Keratinocyte (primary cell): ENCODE results near the gene BAG5. TPM values are rescaled to one million over a fixed set of nuclear protein-coding genes. Genes with fewer than 3 reads are reported as not detected.

ENCODE experiments used
- DNase-seq: peaks from one replicate; pipeline ENCODE4 v3.0.0-alpha.2; 2011; ENCODE audit warnings: low read depth, missing footprints, low spot score
- FAIRE-seq: peaks from 2 replicates; lab custom pipeline; 2011; peaks lifted over from hg19 to GRCh38; lab: Jason Lieb, UNC
- H2AFZ ChIP-seq: 2 replicates; pipeline ENCODE4 v1.6.0; 2012; ENCODE audit warnings: low read length, control low read depth, inconsistent platforms; ENCODE audit not compliant: control insufficient read depth
- H3K27ac ChIP-seq: 2 replicates; pipeline ENCODE4 v1.5.1; 2011; ENCODE audit warnings: low read length; ENCODE audit not compliant: control insufficient read depth, insufficient read depth
- H3K27me3 ChIP-seq: 3 replicates; pipeline ENCODE4 v1.6.0; 2011; ENCODE audit warnings: low read length; ENCODE audit not compliant: control insufficient read depth, insufficient read depth; ENCODE audit errors: extremely low read depth
- H3K36me3 ChIP-seq, 2 experiments: 2 replicates in 1 of 2; 3 replicates in 1 of 2; pipeline ENCODE4 v1.5.1; 2011; ENCODE audit warnings: low read length in 2 of 2, mild to moderate bottlenecking in 1 of 2; ENCODE audit not compliant: control insufficient read depth in 2 of 2, insufficient read depth in 2 of 2; ENCODE audit errors: extremely low read depth in 1 of 2
- H3K4me1 ChIP-seq: 3 replicates; pipeline ENCODE4 v1.5.1; 2011; ENCODE audit warnings: low read length; ENCODE audit not compliant: control insufficient read depth, insufficient read depth; ENCODE audit errors: extremely low read depth
- H3K4me2 ChIP-seq: 3 replicates; pipeline ENCODE4 v1.6.0; 2011; ENCODE audit warnings: low read depth, low read length; ENCODE audit not compliant: control insufficient read depth, insufficient read depth; ENCODE audit errors: extremely low read depth
- H3K4me3 ChIP-seq, 3 experiments: fragments of 200-600 bp in 1 of 3; sonication (generic) in 1 of 3; 2 replicates in 2 of 3; 3 replicates in 1 of 3; pipeline ENCODE4 v1.5.1; 2011 to 2016; ENCODE audit warnings: low read length in 3 of 3, mild to moderate bottlenecking in 3 of 3, control low read depth in 2 of 3, inconsistent platforms in 1 of 3, low read depth in 1 of 3, mixed read lengths in 1 of 3, mixed run types in 1 of 3, moderate library complexity in 1 of 3; ENCODE audit not compliant: control insufficient read depth in 2 of 3, insufficient read depth in 2 of 3; ENCODE audit errors: extremely low read depth in 1 of 3
- H3K79me2 ChIP-seq: 2 replicates; pipeline ENCODE4 v1.6.0; 2012; ENCODE audit warnings: low read length; ENCODE audit not compliant: control insufficient read depth, insufficient read depth
- H3K9ac ChIP-seq: 3 replicates; pipeline ENCODE4 v1.6.0; 2011; ENCODE audit warnings: low read length; ENCODE audit not compliant: control insufficient read depth, insufficient read depth; ENCODE audit errors: extremely low read depth
- H3K9me1 ChIP-seq: 3 replicates; pipeline ENCODE4 v1.6.0; 2011; ENCODE audit warnings: low read length; ENCODE audit not compliant: control insufficient read depth, insufficient read depth; ENCODE audit errors: extremely low read depth
- H3K9me3 ChIP-seq: 2 replicates; pipeline ENCODE4 v1.5.1; 2012; ENCODE audit warnings: low read depth, low read length; ENCODE audit not compliant: control insufficient read depth
- H4K20me1 ChIP-seq: 3 replicates; pipeline ENCODE4 v1.6.0; 2011; ENCODE audit warnings: low read length; ENCODE audit not compliant: control insufficient read depth, insufficient read depth; ENCODE audit errors: extremely low read depth
- CTCF ChIP-seq, 3 experiments: IDR thresholded peaks in 1 of 3; conservative IDR thresholded peaks in 1 of 3; optimal IDR thresholded peaks in 1 of 3; 2 replicates in 2 of 3; 3 replicates in 1 of 3; pipeline versions ENCODE3 to v1.5.1; 2011; ENCODE audit warnings: low read length in 3 of 3, mild to moderate bottlenecking in 3 of 3, moderate library complexity in 2 of 3, control low read depth in 1 of 3, inconsistent platforms in 1 of 3; ENCODE audit not compliant: insufficient read depth in 2 of 3; ENCODE audit errors: extremely low read depth in 1 of 3
- EZH2 ChIP-seq: IDR thresholded peaks from one replicate; pipeline ENCODE4 v1.6.1; 2012; ENCODE audit warnings: inconsistent platforms, mild to moderate bottlenecking, low read length, moderate library complexity
- dilution Hi-C: fragments of 300-500 bp; cut with MboI; formaldehyde crosslinking; loops from one replicate; pipeline ENCODE4 v1.7.0; 2020; ENCODE audit warnings: low sequenced_read_pairs; ENCODE audit not compliant: extremely low pct_ligation_motif_present
- polyA plus RNA-seq, 5 experiments: library from polyadenylated mRNA; depleted of rRNA in 3 of 5; stranded (reverse) in 3 of 5; stranded (forward) in 1 of 5; unstranded in 1 of 5; fragments of >200 nt; gene quantifications; 1 replicate in 1 of 5; 2 replicates in 3 of 5; 3 replicates in 1 of 5; pipeline versions ENCODE4 v1.2.1 to v1.2.3, GENCODE V29; 2011 to 2012; ENCODE audit warnings: missing spikeins in 2 of 5, low read depth in 1 of 5, low replicate concordance in 1 of 5

BAG5 gene
- polyA plus RNA-seq, 1 donor (not counting 4 experiments of a cell fraction or from before 2014, with no cell fraction given), result 14.4 TPM

- Histone ChIP-seq H4K20me1 (peaks cover 7% of the 10 kb centered on the region), H2AFZ (no peak overlapping the region), H3K4me3 (no peak overlapping the region), H3K9me3 (no peaks in the 10 kb centered on the region), H3K4me1 (peaks cover 14% of the 10 kb centered on the region), H3K9me1 (no peaks in the 10 kb centered on the region), H3K27ac (no peak overlapping the region), H3K27me3 (no peaks in the 10 kb centered on the region), H3K9ac (no peak overlapping the region), H3K4me2 (no peak overlapping the region), H3K79me2 (no peaks in the 10 kb centered on the region), H3K36me3 (no peaks in the 10 kb centered on the region)
- dilution Hi-C loops, result no loop called here
- no peak for TF ChIP-seq CTCF (optimal IDR thresholded peaks at IDR 0.05 in 1 of 3, IDR thresholded peaks at IDR 0.05 in 1 of 3, conservative IDR thresholded peaks at IDR 0.05 in 1 of 3; ENCODE audit: extremely low read depth in 1 of 3, insufficient read depth in 2 of 3, low read length in 3 of 3)
- FAIRE-seq, result no peak
- DNase-seq, result no peak
Measured at GRCh38 chr14:103545915-103546651, 16.4 kb downstream of the BAG5 start.

GRCh38 chr14:103545219-103545914 is 17.1 kb downstream of the BAG5 start:
- TF ChIP-seq EZH2 (no peak), CTCF (optimal IDR thresholded peaks at IDR 0.05 in 1 of 3, IDR thresholded peaks at IDR 0.05 in 1 of 3, conservative IDR thresholded peaks at IDR 0.05 in 1 of 3; ENCODE audit: extremely low read depth in 1 of 3, insufficient read depth in 2 of 3, low read length in 3 of 3) (no peak)
- H3K4me2 ChIP-seq, result no peak overlapping the region
- no peaks in the 10 kb centered on the region for H3K9me1 ChIP-seq
- H4K20me1 ChIP-seq, result peaks cover 7% of the 10 kb centered on the region
- dilution Hi-C loops, result no loop called here
- no peak overlapping the region for H2AFZ ChIP-seq
- peaks cover 21% of the 10 kb centered on the region for H3K4me1 ChIP-seq
- H3K27me3 ChIP-seq, result no peaks in the 10 kb centered on the region
- no peaks in the 10 kb centered on the region for H3K36me3 ChIP-seq
- FAIRE-seq (no peak), DNase-seq (no peak)
- no peak overlapping the region for H3K9ac ChIP-seq
- H3K27ac ChIP-seq, result no peak overlapping the region
- no peaks in the 10 kb centered on the region for H3K79me2 ChIP-seq
- no peak overlapping the region for H3K4me3 ChIP-seq
- H3K9me3 ChIP-seq, result no peaks in the 10 kb centered on the region
